ENCODE measurements around the gene RALGPS1.

RALGPS1 gene

DNA sequence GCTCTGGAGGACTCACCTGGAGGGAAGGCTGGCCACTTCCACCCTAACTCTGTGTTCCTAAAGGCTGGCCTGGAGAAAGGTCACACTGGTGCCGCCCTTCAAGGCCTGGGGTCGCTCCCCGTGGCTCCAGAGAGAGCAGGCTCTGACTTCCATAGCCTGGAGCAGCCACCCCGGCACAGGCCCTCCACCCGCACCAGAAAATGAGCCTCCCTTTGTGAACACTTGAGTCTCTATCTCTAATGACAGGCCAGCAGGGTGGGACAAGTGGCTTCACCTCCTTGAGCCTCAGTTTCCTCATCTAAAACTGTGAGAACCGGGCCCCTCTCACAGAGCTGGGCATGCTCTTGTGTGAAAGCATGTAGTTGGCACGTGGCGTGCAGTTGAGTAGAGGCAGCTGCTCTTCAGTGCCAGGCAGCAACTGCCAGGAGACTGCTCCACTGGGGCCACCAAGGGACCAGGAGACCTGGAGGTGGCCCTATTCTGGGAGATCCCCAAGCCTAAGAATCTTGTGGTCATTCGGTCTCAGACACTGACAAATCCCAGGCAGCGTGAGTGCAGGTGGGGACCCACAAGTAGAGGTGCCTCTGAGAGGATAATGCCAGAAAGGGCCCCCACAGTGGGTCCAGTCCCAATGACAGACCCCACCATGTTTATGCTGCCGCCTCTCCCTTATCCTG lies 293.3 kb downstream of the RALGPS1 start:
- no peak for DNase-seq (ENCODE audit: low read depth)

DNA sequence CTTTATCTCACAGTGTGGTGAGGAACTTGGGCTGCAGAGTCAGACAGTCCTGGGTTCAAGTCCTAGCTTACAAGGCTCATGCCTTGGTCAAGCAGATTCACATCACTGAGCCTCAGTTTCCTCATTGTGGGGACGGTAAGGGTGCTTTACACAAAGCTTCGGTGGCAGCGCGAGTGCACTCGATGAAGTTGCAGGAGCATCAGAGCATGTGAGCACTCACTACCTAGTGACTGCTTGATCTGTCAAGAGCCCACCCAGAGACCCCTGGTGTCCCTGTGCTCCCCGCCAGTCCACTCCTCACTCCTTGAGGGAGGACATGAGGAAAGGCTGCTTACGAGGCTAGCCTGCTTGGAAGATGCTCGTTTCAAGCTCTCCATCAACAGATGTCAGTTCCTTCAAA lies 293.8 kb downstream of the RALGPS1 start:
- no peak for DNase-seq (ENCODE audit: low read depth)

- no peak for DNase-seq (ENCODE audit: low read depth)
Observed at GRCh38 chr9:127209220-127209619, 294.6 kb downstream of the RALGPS1 start.

DNA sequence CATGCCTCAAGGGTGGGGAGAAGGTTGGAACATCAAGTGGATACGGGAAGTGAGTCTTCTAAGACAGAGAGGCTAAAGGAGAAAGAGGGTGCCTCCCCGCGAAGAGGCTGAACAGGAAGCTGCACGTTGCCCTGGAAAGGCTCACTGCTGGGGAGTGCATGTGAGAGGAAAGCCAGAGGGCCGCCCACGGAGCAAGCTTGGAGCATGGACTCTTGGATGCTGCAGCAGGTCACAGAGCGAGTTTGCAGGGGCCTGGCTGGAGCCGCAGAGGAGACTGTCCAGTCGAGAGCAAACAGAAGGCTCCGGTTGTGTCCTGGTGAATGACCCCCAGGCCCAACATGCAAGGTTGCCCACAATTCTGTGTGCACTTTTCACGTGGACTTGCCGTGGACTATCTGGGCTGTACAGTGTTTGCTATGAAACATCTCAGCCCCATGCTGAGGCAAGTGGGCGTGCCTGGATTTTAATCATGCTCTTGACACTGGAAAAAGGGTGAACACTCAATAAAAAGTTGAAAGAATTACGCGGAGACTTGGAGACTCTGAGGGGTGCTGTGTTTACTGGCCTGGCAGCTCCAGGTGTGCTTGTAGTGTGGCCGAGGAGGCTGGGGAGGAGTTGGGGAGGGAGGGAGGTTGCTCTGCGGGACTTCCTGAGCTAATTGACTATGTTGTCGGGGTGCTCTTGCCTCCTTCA lies 295.5 kb downstream of the RALGPS1 start:
- DNase-seq (ENCODE audit: low read depth), result no peak

DNA sequence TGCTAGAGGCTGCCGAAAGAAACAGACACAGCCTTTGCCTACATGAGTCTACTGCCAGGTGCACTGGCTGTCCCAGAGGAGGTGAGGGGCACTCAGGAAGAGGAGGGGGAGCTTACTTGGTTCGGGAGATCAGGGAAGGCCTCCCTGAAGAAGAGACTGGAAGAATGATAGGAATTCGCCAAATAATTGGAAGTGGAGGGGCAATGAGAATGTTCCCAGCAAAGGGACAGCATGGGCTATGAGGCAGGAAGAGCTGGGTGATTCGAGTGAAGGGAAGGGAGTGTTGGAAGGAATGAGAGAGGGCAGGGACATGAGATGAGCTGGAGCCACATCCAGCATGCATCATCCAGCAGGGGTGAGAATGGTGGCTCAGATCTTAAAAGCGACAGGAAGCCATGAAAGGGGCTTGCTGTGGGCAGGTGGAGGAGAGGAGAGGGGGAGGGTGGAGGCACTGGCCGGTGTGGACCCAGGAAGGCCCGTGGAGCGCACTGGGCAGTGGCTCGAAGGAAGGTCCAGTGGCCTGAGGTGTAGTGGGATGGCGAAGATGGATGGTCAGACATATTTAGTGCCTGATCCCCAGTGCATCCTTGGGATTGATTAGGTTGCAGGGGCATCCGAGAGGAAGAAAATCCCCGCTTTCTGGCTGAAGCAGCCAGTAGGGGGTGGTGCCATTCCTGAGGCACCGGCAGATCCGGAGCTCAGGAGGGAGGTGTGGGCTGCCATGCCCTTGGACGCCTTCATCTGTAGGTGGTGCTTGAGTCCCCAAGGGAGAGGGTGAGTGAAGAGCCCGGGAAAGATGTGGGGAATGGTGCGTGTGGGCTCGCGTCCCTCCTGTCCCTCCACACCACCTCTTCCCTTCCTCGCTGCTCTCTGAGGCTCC lies 296.5 kb downstream of the RALGPS1 start:
- DNase-seq (ENCODE audit: low read depth), result no peak

- no peak for DNase-seq (ENCODE audit: low read depth)
Observed at GRCh38 chr9:127211983-127212382, 297.4 kb downstream of the RALGPS1 start.

GRCh38 chr9:127212453-127212852 lies 297.9 kb downstream of the RALGPS1 start:
- no peak for DNase-seq (ENCODE audit: low read depth)

GRCh38 chr9:127213859-127214258 lies 299.3 kb downstream of the RALGPS1 start:
- DNase-seq (ENCODE audit: low read depth), result no peak

- DNase-seq (ENCODE audit: low read depth), result peak; percentile 42
Observed at GRCh38 chr9:127214421-127215267, 300.1 kb downstream of the RALGPS1 start.

DNA sequence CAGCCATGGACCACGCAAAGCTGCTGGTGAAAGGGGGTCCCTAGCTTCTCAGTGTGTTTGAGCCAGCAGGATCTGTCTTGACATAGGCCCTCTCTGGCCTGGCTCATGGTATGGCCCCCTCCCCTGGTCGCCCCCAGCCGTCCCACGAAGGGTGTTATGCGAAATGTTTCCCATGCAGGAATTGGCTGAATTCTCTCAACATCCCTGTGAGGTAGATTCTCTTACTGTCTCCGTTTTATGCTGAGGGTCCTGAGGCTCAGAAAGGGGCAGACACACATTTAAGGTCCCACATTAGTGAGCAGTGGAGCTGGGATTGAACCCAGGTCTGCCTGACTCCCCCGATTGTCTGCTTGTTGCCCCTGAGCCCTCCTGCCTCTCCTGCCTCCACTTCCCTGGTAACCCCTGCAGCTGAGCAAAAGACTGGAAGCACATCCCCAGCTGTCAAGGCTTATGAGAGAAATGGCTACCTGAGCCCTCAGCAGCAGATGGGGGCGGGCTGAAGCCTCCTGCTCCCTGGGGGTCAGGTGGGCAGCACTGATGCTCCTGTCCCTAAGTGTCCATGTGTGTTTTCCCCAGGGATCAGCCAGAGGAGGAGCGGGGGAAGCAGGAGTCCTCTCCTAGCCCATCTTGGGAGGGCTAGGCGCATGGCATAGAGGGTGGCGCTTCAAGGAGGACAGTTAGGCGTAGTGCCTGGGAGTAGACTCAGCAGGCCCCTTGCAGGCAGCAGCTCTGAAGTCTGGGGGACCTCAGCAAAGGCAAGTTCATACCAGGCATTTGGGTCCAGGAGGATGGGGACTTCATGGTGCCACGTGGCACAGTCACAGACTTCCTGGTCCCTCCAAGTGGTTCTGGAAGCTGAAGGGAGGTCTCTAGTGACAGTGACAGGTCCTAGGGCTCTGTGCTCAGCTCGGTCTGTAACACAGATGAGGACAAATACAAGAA lies 301.0 kb downstream of the RALGPS1 start:
- no peak for DNase-seq (ENCODE audit: low read depth)

DNA sequence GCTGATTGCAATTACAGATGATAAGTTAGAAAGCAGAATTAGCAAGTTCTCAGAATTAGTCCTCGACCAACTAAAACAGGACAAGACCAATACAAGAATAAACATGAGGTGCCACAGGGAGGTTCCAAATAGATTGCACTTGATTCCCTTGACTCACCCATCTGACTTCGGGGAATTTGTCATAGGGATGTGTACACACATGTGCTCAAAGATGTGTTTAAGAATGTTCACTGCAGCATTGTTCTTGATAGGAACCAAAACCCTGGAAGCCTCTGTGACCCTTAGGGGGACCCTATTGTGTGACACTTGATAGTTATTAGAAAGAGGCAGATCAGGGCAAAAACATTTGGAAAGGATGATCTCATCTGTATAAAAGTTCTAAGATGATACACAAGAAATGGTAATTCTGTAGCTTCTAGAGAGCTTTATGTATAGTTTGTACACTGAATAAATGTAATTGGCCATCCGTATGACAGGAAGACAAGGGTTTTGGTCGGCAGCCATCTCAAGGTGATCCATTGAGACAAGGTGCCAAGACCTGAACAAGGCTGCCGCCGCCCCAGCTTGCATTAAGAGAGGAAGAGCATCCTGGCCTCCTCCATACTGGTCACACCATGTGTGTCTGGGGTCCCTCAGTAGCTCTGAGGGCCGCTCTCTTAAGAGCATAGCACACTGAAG lies 301.8 kb downstream of the RALGPS1 start:
- DNase-seq (ENCODE audit: low read depth), result no peak

DNA sequence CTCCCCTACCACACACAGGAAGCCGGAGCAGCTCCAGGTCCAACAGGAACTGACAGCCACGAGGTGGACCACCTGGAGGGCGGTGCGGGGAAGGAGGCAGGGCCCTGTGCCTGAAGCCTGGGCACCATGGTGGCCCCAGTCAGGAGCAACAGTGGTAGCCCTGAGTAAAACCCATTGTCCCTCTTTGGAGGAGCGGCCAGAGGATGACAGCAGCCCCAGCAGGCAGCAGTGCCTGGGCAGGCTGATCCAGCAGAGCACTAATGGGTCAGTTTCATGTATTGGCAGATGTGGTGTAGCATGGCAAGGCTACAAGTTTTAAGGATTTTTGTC lies 302.3 kb downstream of the RALGPS1 start:
- no peak for DNase-seq (ENCODE audit: low read depth)

GRCh38 chr9:127218818-127219217 lies 304.2 kb downstream of the RALGPS1 start:
- no peak for DNase-seq (ENCODE audit: low read depth)

DNA sequence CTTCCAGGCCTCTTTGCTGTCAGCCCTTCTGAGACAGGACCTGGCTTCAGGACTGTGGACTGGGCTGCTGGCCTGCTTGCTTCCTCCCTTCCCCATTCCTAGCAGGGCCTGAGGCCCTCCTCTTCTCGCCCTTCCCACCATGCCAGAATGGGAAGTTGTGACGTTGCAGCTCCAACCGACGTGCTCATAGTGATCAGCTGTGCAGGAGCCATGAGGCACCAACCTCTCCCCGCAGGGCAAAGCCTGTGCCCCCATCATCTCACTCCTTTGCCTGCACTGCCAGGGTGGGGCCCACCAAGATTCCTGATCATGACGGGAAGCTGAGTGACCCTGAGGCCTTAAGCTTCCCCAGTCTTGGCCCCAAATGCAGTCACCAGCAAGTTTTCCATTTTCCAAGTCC lies 304.9 kb downstream of the RALGPS1 start:
- DNase-seq (ENCODE audit: low read depth), result no peak

DNA sequence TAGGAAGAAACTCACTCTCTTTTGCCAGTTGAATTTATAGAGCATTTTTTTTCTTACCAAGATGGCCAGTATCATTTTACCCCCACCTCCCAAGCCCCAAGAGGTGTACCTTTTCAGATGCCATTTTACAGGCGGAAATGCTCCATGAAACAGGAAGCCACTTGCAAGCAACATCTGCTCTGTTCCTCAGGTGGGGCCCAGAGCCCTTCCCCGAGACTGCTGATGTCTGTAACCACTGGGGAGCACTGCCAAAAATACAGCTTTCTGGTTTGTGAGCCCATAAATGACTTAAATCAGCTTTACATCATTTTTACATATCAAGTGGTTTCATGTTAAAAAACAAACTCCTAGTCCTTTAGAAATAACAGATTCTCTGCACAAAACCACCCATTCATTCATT lies 307.1 kb downstream of the RALGPS1 start:
- no peak for DNase-seq (ENCODE audit: low read depth)

- DNase-seq (ENCODE audit: low read depth), result no peak
Observed at GRCh38 chr9:127222388-127223095, 308.0 kb downstream of the RALGPS1 start.

- DNase-seq (ENCODE audit: low read depth), result no peak
Observed at GRCh38 chr9:127223266-127223665, 308.7 kb downstream of the RALGPS1 start.

GRCh38 chr9:127223810-127224177 lies 309.2 kb downstream of the RALGPS1 start:
- DNase-seq (ENCODE audit: low read depth), result no peak

DNA sequence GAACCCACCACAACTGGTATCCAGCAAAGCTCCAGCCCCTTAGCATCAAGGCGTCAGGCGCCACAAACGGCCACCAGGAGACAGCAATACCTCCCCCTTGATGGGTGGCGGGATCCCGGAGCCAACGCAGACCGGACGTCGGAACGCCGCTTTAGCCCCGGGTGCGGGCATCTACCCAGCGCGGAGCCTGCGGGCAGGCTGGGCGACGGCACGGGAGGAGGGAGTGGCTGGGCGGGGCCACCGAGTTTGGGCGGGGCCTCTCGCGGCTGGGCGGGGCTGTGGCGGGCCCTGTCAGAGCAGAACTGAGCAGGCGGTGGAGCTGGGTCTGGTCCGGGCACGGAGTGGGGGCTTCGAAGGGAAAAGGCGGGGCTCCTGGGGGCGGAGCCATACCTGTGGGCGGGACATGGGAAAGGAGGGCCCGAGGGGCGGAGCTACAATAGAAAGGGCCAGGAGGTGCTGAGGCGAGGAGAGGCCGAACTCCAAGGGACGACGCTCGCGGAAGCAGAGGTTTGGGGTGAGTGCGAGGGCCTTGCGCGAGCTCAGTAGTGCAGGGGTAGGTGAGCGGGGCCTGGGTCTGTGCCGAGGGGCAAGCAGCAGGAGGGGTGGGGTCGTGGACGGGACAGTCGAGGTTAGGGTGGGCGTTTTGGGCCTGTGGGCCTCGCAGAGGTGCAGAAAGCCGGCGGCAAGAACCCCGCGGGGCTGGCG lies 309.7 kb downstream of the RALGPS1 start:
- no peak for DNase-seq (ENCODE audit: low read depth)
